Fibroblast of skin of back (primary cell): ENCODE data around the gene MTHFR.
A peak's percentile ranks its signal among the peaks of the same experiment; 100 is the strongest.

ENCODE experiments used
- DNase-seq: peaks from one replicate; pipeline ENCODE4 v3.0.0-alpha.2; 2013

Gene MTHFR

GRCh38 chr1:11796036-11796828 is 9.5 kb downstream of the MTHFR start:
- DNase-seq = no peak

GRCh38 chr1:11795238-11795890 is 10.4 kb downstream of the MTHFR start:
- DNase-seq = no peak

- no peak for DNase-seq
These were observed 11.1 kb downstream of the MTHFR start for GRCh38 chr1:11794446-11795237.

GRCh38 chr1:11793819-11794218 is 11.9 kb downstream of the MTHFR start:
- DNase-seq = no peak

- no peak for DNase-seq
These were observed 13.7 kb downstream of the MTHFR start for GRCh38 chr1:11792106-11792505.

GRCh38 chr1:11790880-11791715 is 14.7 kb downstream of the MTHFR start:
- DNase-seq = peak; percentile 84

- DNase-seq = no peak
These were observed 15.5 kb downstream of the MTHFR start for GRCh38 chr1:11790101-11790879.

GRCh38 chr1:11789126-11790067 is 16.4 kb downstream of the MTHFR start:
- no peak for DNase-seq

- no peak for DNase-seq
These were observed 17.2 kb downstream of the MTHFR start for GRCh38 chr1:11788549-11789053.

GRCh38 chr1:11787804-11788436 is 17.8 kb downstream of the MTHFR start:
- DNase-seq = no peak

GRCh38 chr1:11787251-11787803 is 18.4 kb downstream of the MTHFR start:
- DNase-seq = peak; percentile 67

GRCh38 chr1:11786168-11786567 is 19.6 kb downstream of the MTHFR start:
- DNase-seq = no peak

- no peak for DNase-seq
These were observed 20.6 kb downstream of the MTHFR start for GRCh38 chr1:11784993-11785769.

GRCh38 chr1:11784256-11784992 is 21.3 kb downstream of the MTHFR start:
- no peak for DNase-seq

GRCh38 chr1:11783556-11783955 is 22.2 kb downstream of the MTHFR start:
- no peak for DNase-seq

- no peak for DNase-seq
These were observed 23.5 kb downstream of the MTHFR start for GRCh38 chr1:11782127-11782708.

- no peak for DNase-seq
These were observed 24.5 kb downstream of the MTHFR start for GRCh38 chr1:11781297-11781696.
